ENCODE measurements around the gene NCKAP5.

NCKAP5 gene

DNA sequence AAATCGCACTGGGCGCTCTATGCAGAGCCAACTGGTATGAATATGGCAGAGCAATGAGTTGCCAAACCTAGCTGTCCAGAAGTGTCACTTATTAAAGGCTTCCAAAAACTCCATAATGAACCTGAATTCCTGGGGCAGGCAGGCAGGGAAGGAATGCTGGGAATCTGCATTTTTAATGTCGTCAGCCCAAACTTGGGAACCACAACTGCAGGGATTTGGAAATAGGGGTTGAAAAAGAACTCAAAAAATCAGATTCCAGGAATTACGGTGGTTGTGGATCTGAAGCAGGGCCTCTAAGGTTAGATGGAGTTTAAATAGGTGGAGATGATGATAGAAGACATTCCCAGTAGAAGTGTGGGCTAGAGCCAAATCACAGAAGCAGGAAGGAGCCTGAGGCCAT is 15.0 kb downstream of the NCKAP5 start:
- TF ChIP-seq EGR1 (IDR thresholded peaks at IDR 0.05) = no peak

GRCh38 chr2:133552821-133553220 is 15.4 kb downstream of the NCKAP5 start:
- no peak for TF ChIP-seq YY1 (IDR thresholded peaks at IDR 0.05; ENCODE audit: low read depth)
- no peak for TF ChIP-seq ZBTB7A (IDR thresholded peaks at IDR 0.05; ENCODE audit: low read depth)
- no peak for TF ChIP-seq EP300 (IDR thresholded peaks at IDR 0.05; ENCODE audit: borderline replicate concordance)
- TF ChIP-seq TCF12 (IDR thresholded peaks at IDR 0.05; ENCODE audit: low read depth) = no peak
- no peak for TF ChIP-seq RAD21 (IDR thresholded peaks at IDR 0.05; ENCODE audit: low read depth)
- no peak for TF ChIP-seq FOXM1 (IDR thresholded peaks at IDR 0.05; ENCODE audit: borderline replicate concordance, low read depth)

DNA sequence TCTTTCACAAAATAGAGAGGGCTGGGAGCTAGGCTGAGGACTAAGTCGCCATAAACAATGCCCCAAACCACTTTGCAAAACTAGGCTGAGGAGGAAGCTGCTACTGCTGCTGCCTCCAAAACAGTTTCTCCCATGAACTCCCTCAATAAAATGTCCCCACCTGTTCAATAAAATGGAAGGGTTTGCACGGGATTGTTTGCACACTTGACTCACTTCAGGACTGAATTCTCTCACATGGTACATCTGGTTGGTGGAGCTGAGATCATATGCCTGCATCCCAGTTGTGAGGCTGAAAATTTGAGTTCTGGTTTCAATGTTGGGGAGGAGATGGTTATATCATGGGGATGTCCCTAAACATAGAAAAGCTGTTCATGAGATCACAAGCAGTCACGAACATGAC is 26.5 kb downstream of the NCKAP5 start:
- TF ChIP-seq MAX (IDR thresholded peaks at IDR 0.05) (no peak), NFIC (IDR thresholded peaks at IDR 0.05) (no peak), CREB1 (IDR thresholded peaks at IDR 0.05; ENCODE audit: low read depth) (no peak), YY1 (IDR thresholded peaks at IDR 0.05; ENCODE audit: low read depth) (no peak), ZBTB7A (IDR thresholded peaks at IDR 0.05; ENCODE audit: low read depth) (no peak), TCF12 (IDR thresholded peaks at IDR 0.05; ENCODE audit: low read depth) (no peak), TEAD4 (IDR thresholded peaks at IDR 0.05) (no peak), RAD21 (IDR thresholded peaks at IDR 0.05; ENCODE audit: low read depth) (no peak), CEBPB (IDR thresholded peaks at IDR 0.05) (no peak), EGR1 (IDR thresholded peaks at IDR 0.05) (no peak), EP300 (IDR thresholded peaks at IDR 0.05; ENCODE audit: borderline replicate concordance) (no peak), FOXM1 (IDR thresholded peaks at IDR 0.05; ENCODE audit: borderline replicate concordance, low read depth) (no peak), TAF1 (IDR thresholded peaks at IDR 0.05; ENCODE audit: low read depth) (no peak)
- TF ChIP-seq, protein P1, sequence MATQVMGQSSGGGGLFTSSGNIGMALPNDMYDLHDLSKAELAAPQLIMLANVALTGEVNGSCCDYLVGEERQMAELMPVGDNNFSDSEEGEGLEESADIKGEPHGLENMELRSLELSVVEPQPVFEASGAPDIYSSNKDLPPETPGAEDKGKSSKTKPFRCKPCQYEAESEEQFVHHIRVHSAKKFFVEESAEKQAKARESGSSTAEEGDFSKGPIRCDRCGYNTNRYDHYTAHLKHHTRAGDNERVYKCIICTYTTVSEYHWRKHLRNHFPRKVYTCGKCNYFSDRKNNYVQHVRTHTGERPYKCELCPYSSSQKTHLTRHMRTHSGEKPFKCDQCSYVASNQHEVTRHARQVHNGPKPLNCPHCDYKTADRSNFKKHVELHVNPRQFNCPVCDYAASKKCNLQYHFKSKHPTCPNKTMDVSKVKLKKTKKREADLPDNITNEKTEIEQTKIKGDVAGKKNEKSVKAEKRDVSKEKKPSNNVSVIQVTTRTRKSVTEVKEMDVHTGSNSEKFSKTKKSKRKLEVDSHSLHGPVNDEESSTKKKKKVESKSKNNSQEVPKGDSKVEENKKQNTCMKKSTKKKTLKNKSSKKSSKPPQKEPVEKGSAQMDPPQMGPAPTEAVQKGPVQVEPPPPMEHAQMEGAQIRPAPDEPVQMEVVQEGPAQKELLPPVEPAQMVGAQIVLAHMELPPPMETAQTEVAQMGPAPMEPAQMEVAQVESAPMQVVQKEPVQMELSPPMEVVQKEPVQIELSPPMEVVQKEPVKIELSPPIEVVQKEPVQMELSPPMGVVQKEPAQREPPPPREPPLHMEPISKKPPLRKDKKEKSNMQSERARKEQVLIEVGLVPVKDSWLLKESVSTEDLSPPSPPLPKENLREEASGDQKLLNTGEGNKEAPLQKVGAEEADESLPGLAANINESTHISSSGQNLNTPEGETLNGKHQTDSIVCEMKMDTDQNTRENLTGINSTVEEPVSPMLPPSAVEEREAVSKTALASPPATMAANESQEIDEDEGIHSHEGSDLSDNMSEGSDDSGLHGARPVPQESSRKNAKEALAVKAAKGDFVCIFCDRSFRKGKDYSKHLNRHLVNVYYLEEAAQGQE (IDR thresholded peaks at IDR 0.05; ENCODE audit: low read depth) = no peak
- TF ChIP-seq, protein P2, sequence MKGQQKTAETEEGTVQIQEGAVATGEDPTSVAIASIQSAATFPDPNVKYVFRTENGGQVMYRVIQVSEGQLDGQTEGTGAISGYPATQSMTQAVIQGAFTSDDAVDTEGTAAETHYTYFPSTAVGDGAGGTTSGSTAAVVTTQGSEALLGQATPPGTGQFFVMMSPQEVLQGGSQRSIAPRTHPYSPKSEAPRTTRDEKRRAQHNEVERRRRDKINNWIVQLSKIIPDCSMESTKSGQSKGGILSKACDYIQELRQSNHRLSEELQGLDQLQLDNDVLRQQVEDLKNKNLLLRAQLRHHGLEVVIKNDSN (IDR thresholded peaks at IDR 0.05) = no peak

GRCh38 chr2:133541376-133541775 is 26.9 kb downstream of the NCKAP5 start:
- TF ChIP-seq EP300 (IDR thresholded peaks at IDR 0.05; ENCODE audit: borderline replicate concordance) (no peak), TEAD4 (IDR thresholded peaks at IDR 0.05) (no peak), CREB1 (IDR thresholded peaks at IDR 0.05; ENCODE audit: low read depth) (no peak), NFIC (IDR thresholded peaks at IDR 0.05) (no peak), CEBPB (IDR thresholded peaks at IDR 0.05) (no peak), YY1 (IDR thresholded peaks at IDR 0.05; ENCODE audit: low read depth) (no peak), EGR1 (IDR thresholded peaks at IDR 0.05) (no peak)
- TF ChIP-seq, protein P2 (IDR thresholded peaks at IDR 0.05) = no peak
- TF ChIP-seq, protein P1 (IDR thresholded peaks at IDR 0.05; ENCODE audit: low read depth) = no peak

- TF ChIP-seq TCF12 (IDR thresholded peaks at IDR 0.05; ENCODE audit: low read depth) = no peak
- TF ChIP-seq FOXM1 (IDR thresholded peaks at IDR 0.05; ENCODE audit: borderline replicate concordance, low read depth) = no peak
These were observed 35.3 kb downstream of the NCKAP5 start for GRCh38 chr2:133532919-133533318.

GRCh38 chr2:133531382-133531781 is 36.9 kb downstream of the NCKAP5 start:
- no peak for TF ChIP-seq TAF1 (IDR thresholded peaks at IDR 0.05; ENCODE audit: low read depth)
- no peak for TF ChIP-seq EGR1 (IDR thresholded peaks at IDR 0.05)
- no peak for TF ChIP-seq MAX (IDR thresholded peaks at IDR 0.05)
- no peak for TF ChIP-seq YY1 (IDR thresholded peaks at IDR 0.05; ENCODE audit: low read depth)
- TF ChIP-seq, protein P1 (IDR thresholded peaks at IDR 0.05; ENCODE audit: low read depth) = no peak
- TF ChIP-seq, protein P2 (IDR thresholded peaks at IDR 0.05) = no peak
- no peak for TF ChIP-seq EP300 (IDR thresholded peaks at IDR 0.05; ENCODE audit: borderline replicate concordance)
- no peak for TF ChIP-seq RAD21 (IDR thresholded peaks at IDR 0.05; ENCODE audit: low read depth)
- no peak for TF ChIP-seq ZBTB7A (IDR thresholded peaks at IDR 0.05; ENCODE audit: low read depth)
- TF ChIP-seq FOXM1 (IDR thresholded peaks at IDR 0.05; ENCODE audit: borderline replicate concordance, low read depth) = no peak
- no peak for TF ChIP-seq TEAD4 (IDR thresholded peaks at IDR 0.05)
- no peak for TF ChIP-seq TCF12 (IDR thresholded peaks at IDR 0.05; ENCODE audit: low read depth)
- no peak for TF ChIP-seq CREB1 (IDR thresholded peaks at IDR 0.05; ENCODE audit: low read depth)
- no peak for TF ChIP-seq CEBPB (IDR thresholded peaks at IDR 0.05)
- no peak for TF ChIP-seq NFIC (IDR thresholded peaks at IDR 0.05)
